PFSK-1 (cell line): ENCODE data around the gene IRF2BPL.

Experiments
- FOXP2 ChIP-seq: optimal IDR thresholded peaks from 2 replicates; pipeline ENCODE3; 2011; ENCODE audit warnings: borderline replicate concordance, control low read depth, inconsistent platforms; ENCODE audit not compliant: insufficient read depth; ENCODE audit errors: extremely low read length, extremely low read depth
- POLR2AphosphoS5 ChIP-seq: IDR thresholded peaks from 2 replicates; pipeline ENCODE4 v1.6.1; 2012; ENCODE audit warnings: low read depth, mild to moderate bottlenecking, control low read depth, low read length, moderate library complexity
- SIN3A ChIP-seq: IDR thresholded peaks from 2 replicates; pipeline ENCODE4 v1.6.1; 2012; ENCODE audit warnings: mild to moderate bottlenecking, low read length, moderate library complexity, borderline replicate concordance; ENCODE audit not compliant: insufficient read depth
- TAF1 ChIP-seq: IDR thresholded peaks from 2 replicates; pipeline ENCODE4 v1.6.1; 2012; ENCODE audit warnings: low read length, control low read depth, borderline replicate concordance; ENCODE audit not compliant: insufficient read depth
- TF ChIP-seq, protein P1 (sequence below), 2 experiments: IDR thresholded peaks; 2 replicates each; pipeline versions ENCODE4 v1.6.1 to v1.8.0; 2011 to 2012; ENCODE audit warnings: low read depth in 2 of 2, low read length in 2 of 2, control low read depth in 1 of 2, inconsistent platforms in 1 of 2, mild to moderate bottlenecking in 1 of 2, moderate library complexity in 1 of 2; ENCODE audit not compliant: insufficient read depth in 1 of 2

IRF2BPL gene

DNA sequence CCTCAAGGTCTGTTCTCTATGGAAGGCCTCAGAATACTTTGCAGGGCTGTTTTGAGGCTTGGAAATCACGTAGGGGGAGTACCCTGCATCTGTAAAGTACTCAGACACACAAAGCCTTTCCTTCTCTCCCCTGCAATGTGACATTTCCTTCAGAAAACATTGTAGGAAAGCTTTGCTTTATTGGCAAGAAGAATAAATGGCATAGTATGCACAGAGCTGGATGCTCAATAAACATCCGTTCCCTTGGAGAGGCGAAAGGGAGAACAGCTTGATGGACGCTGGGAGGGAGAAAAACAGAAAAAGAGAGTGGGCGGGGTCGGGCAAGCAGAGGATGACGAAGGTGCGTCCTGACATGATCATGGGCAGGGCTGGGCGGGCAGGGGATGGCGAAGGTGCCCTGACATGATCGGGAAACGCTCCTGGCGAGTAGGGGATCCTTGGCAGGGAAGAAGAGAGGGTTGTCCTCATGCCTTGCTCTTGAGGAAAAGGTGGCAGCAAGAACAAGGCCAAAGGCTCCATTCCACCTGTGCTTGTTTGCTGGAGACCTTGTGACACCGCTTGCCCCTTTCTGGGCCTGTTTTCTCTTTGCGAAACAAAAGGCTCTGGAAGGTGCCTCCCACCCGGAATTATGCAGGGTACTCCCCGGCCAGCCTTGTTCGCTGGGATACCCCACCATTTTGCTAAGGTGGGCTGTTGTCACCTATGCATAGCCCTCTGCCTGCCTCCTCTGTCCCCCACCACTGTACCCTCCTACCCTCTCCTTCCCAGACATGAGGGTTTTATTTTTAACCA is 21.1 kb downstream of the IRF2BPL start:
- no peak for TF ChIP-seq TAF1
- no peak for TF ChIP-seq SIN3A
- TF ChIP-seq, protein P1, sequence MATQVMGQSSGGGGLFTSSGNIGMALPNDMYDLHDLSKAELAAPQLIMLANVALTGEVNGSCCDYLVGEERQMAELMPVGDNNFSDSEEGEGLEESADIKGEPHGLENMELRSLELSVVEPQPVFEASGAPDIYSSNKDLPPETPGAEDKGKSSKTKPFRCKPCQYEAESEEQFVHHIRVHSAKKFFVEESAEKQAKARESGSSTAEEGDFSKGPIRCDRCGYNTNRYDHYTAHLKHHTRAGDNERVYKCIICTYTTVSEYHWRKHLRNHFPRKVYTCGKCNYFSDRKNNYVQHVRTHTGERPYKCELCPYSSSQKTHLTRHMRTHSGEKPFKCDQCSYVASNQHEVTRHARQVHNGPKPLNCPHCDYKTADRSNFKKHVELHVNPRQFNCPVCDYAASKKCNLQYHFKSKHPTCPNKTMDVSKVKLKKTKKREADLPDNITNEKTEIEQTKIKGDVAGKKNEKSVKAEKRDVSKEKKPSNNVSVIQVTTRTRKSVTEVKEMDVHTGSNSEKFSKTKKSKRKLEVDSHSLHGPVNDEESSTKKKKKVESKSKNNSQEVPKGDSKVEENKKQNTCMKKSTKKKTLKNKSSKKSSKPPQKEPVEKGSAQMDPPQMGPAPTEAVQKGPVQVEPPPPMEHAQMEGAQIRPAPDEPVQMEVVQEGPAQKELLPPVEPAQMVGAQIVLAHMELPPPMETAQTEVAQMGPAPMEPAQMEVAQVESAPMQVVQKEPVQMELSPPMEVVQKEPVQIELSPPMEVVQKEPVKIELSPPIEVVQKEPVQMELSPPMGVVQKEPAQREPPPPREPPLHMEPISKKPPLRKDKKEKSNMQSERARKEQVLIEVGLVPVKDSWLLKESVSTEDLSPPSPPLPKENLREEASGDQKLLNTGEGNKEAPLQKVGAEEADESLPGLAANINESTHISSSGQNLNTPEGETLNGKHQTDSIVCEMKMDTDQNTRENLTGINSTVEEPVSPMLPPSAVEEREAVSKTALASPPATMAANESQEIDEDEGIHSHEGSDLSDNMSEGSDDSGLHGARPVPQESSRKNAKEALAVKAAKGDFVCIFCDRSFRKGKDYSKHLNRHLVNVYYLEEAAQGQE (IDR thresholded peaks at IDR 0.05; ENCODE audit: insufficient read depth in 1 of 2, low read depth in 2 of 2, low read length in 2 of 2), result no peak
- no peak for TF ChIP-seq FOXP2
- no peak for TF ChIP-seq POLR2AphosphoS5

DNA sequence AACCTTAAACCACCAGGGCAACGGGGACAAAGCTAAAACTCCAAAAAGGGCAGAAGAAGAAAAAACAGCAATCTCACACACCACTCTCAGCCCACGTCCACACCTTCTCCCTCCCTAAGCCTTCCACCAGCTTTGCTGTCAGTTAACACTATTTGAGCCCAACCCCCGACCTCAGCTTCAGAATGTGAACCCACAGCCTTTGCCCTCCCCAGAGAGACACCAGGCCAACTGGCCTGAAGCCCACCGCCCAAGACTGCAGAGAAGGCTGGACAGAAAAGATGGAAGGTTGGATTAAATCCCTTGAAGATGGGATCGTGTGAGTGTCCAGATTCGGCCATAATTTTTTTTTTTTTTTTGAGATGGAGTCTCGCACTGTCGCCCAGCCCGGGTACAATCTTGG is 22.4 kb downstream of the IRF2BPL start:
- TF ChIP-seq POLR2AphosphoS5, result no peak
- TF ChIP-seq SIN3A, result no peak
- no peak for TF ChIP-seq TAF1
- no peak for TF ChIP-seq FOXP2
- TF ChIP-seq, protein P1 (IDR thresholded peaks at IDR 0.05; ENCODE audit: insufficient read depth in 1 of 2, low read depth in 2 of 2, low read length in 2 of 2), result no peak

DNA sequence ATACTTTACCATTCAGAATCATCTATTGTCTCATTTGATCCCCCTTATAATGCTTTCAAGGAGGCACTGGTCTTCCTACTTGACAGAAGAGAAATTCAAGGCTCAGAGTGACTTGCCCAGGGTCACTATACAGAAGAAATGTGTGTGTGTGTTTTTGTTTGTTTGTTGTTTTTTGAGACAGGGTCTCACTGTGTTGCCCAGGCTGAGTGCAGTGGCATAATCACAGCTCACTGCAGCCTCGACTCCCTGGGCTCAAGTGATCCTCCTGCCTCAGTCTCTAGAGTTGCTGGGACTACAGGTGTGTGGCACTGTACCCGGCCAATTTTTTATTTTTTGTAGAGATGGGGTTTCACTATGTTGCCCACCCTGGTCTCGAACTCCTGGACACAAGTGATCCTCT is 22.9 kb downstream of the IRF2BPL start:
- no peak for TF ChIP-seq POLR2AphosphoS5

DNA sequence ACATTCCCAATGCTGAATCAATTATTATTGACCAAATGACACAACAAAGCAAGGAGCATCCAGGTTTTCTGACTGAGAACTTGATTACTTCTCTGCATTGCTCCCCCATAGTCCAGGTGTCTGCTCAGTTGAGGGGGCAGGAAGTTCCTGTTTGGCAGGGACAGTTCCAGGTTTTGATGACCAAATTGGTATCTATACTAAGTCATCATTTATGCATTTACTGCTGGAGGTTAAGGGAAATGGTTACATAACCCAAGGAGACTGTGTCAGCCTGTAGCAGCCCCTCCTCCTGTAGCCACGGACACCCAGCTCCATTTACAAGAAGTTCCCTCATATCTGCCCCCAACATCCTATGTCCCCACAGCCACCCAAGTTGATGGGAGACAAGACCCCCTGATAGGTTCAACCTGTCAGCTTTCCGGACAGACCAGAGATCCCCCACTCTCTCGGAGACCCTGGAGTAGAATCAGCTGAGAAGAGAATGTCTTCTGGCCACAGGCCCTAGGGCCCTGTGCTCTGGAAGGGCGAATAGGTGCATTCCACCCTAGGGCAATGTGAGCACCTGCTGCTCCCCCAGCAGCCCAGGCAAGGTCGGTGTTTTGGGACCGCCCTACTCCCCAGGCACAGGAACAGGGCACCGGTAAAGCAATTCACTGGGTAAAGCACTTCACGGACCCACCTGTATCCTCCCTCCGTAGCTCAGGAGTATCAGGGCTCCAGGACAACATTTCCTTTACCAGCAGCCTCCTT is 23.6 kb downstream of the IRF2BPL start:
- TF ChIP-seq SIN3A (no peak), POLR2AphosphoS5 (no peak), TAF1 (no peak), FOXP2 (no peak)
- TF ChIP-seq, protein P1 (IDR thresholded peaks at IDR 0.05; ENCODE audit: insufficient read depth in 1 of 2, low read depth in 2 of 2, low read length in 2 of 2), result no peak

DNA sequence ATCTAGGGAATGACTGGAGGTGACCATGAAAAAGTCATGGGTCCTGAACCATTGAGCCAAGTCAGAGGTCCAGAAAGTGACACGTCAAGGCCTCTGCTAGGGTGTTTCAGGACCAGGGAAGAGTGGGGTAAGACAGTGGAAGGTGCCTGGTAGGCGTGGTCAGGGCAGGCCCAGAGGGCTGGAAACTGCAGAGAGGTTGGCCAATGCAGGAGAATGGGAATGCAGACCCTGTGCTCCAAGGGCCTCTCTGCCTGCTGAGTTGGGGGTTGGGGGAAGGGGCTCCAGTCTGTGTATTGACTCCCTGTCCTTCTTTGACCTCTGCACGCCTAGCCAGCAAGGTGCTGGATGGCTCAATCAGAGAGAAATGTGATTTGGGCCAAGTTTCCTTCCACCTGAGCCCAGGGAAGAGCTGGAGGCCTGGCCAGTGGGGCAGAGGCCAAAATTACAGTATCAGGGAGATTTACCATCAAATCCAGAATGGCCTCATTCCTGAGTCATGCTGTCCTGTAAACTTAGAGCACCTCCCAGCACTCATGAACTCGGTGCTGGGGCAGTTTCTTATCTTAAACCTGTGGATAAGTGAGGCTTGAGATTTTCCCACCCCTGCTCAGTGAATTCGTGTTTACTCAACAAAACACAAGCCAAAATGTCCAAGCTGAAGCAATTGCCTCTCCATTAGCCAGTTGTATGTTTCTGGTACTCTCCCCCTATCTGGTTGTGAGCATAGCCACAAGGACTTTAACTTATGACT is 24.4 kb downstream of the IRF2BPL start:
- TF ChIP-seq FOXP2 (no peak), SIN3A (no peak), POLR2AphosphoS5 (no peak)
